Activated CD4-positive, alpha-beta memory T cell treated with anti-CD3 and anti-CD28 coated beads, Interleukin-2, amount 10 ng/mL, durations not matched to agents 7 days and 5 days (primary cell): ENCODE data around the gene ANXA10. TPM values are rescaled to one million over a fixed set of nuclear protein-coding genes. Genes with fewer than 3 reads are reported as not detected.
"Not testable (repeated sequence)": the region's sequence is repeated elsewhere in the genome, so short reads cannot be mapped to it uniquely, and the experiment has no call there.

ENCODE experiments used
- CTCF ChIA-PET: fragments of 350-600 bp; sonication (Branson Sonifier 250); formaldehyde crosslinking; loops from one replicate; lab custom pipeline; 2021; ENCODE audit warnings: antibody characterized with exemption, inconsistent platforms; lab: Charles Lee
- POLR2A ChIA-PET: fragments of 350-600 bp; sonication (Branson Sonifier 250); formaldehyde crosslinking; loops from one replicate; lab custom pipeline; 2021; ENCODE audit warnings: antibody characterized with exemption; lab: Charles Lee
- DNase-seq: peaks from one replicate; pipeline ENCODE4 v3.0.0-alpha.2; 2020
- H3K27ac Mint-ChIP-seq: one replicate; pipeline ENCODE4 v1.8.0; 2021; ENCODE audit warnings: mild to moderate bottlenecking, mixed read lengths
- H3K27me3 Mint-ChIP-seq: one replicate; pipeline ENCODE4 v1.8.0; 2021; ENCODE audit warnings: mixed read lengths
- H3K36me3 Mint-ChIP-seq: one replicate; pipeline ENCODE4 v1.8.0; 2021; ENCODE audit warnings: low read depth, mixed read lengths
- H3K4me1 Mint-ChIP-seq: one replicate; pipeline ENCODE4 v1.8.0; 2021; ENCODE audit warnings: mixed read lengths
- H3K4me3 Mint-ChIP-seq: one replicate; pipeline ENCODE4 v1.8.0; 2021; ENCODE audit warnings: mild to moderate bottlenecking, mixed read lengths
- H3K9me3 Mint-ChIP-seq: one replicate; pipeline ENCODE4 v1.8.0; 2021; ENCODE audit warnings: mixed read lengths
- total RNA-seq, 2 experiments: library from RNA; stranded (reverse); gene quantifications; one replicate each; pipeline ENCODE4 v1.2.3, GENCODE V29; 2021

ANXA10 gene
- total RNA-seq, 2 experiments from 2014 or later = not detected

- no peak overlapping the region for H3K27ac Mint-ChIP-seq
- no peak overlapping the region for H3K4me3 Mint-ChIP-seq
- no peaks in the 10 kb centered on the region for H3K9me3 Mint-ChIP-seq
- no peaks in the 10 kb centered on the region for H3K36me3 Mint-ChIP-seq
- H3K27me3 Mint-ChIP-seq = peaks cover 2% of the 10 kb centered on the region
- DNase-seq = no peak
- CTCF ChIA-PET = no interaction called here
- H3K4me1 Mint-ChIP-seq = peaks cover 9% of the 10 kb centered on the region
- POLR2A ChIA-PET = no interaction called here
These were observed 96.4 kb downstream of the ANXA10 start for GRCh38 chr4:168188754-168189153.

GRCh38 chr4:168197926-168198325, 105.6 kb downstream of the ANXA10 start:
- ChIA-PET CTCF (no interaction called here), POLR2A (no interaction called here)
- Mint-ChIP-seq H3K9me3 (peaks cover 9% of the 10 kb centered on the region), H3K27me3 (no peaks in the 10 kb centered on the region), H3K27ac (no peak overlapping the region), H3K4me3 (no peak overlapping the region), H3K4me1 (peaks cover 9% of the 10 kb centered on the region), H3K36me3 (peaks cover 6% of the 10 kb centered on the region)
- no peak for DNase-seq

GRCh38 chr4:168199260-168199957, 107.1 kb downstream of the ANXA10 start:
- no peak overlapping the region for H3K27ac Mint-ChIP-seq
- no peaks in the 10 kb centered on the region for H3K27me3 Mint-ChIP-seq
- ChIA-PET CTCF (interaction anchor here (1.2 kb wide), 1 partner anchor 19 kb away, joined by 5 read pairs; no protein-coding TSS in a partner anchor), POLR2A (no interaction called here)
- peaks cover 21% of the 10 kb centered on the region for H3K9me3 Mint-ChIP-seq
- H3K4me1 Mint-ChIP-seq = peaks cover 9% of the 10 kb centered on the region
- H3K36me3 Mint-ChIP-seq = peaks cover 9% of the 10 kb centered on the region
- peak; percentile 23 for DNase-seq
- H3K4me3 Mint-ChIP-seq = no peak overlapping the region

- H3K4me1 Mint-ChIP-seq = peaks cover 9% of the 10 kb centered on the region
- ChIA-PET POLR2A (no interaction called here), CTCF (no interaction called here)
- peaks cover 29% of the 10 kb centered on the region for H3K9me3 Mint-ChIP-seq
- H3K36me3 Mint-ChIP-seq = peaks cover 10% of the 10 kb centered on the region
- no peak overlapping the region for H3K4me3 Mint-ChIP-seq
- no peaks in the 10 kb centered on the region for H3K27me3 Mint-ChIP-seq
- no peak overlapping the region for H3K27ac Mint-ChIP-seq
- no peak for DNase-seq
These were observed 108.3 kb downstream of the ANXA10 start for GRCh38 chr4:168200685-168201084.

- Mint-ChIP-seq H3K9me3 (peaks cover 33% of the 10 kb centered on the region), H3K27ac (no peak overlapping the region), H3K36me3 (peaks cover 20% of the 10 kb centered on the region), H3K4me1 (peaks cover 9% of the 10 kb centered on the region), H3K27me3 (no peaks in the 10 kb centered on the region), H3K4me3 (no peak overlapping the region)
- ChIA-PET CTCF (no interaction called here), POLR2A (no interaction called here)
- no peak for DNase-seq
These were observed 111.0 kb downstream of the ANXA10 start for GRCh38 chr4:168203233-168203911.

- DNase-seq = no peak
- Mint-ChIP-seq H3K4me3 (no peak overlapping the region), H3K36me3 (peaks cover 45% of the 10 kb centered on the region), H3K4me1 (no peaks in the 10 kb centered on the region), H3K27me3 (no peaks in the 10 kb centered on the region), H3K9me3 (peaks cover 22% of the 10 kb centered on the region), H3K27ac (no peak overlapping the region)
- ChIA-PET POLR2A (no interaction called here), CTCF (no interaction called here)
These were observed 116.7 kb downstream of the ANXA10 start for GRCh38 chr4:168208957-168209614.

- Mint-ChIP-seq H3K36me3 (peaks cover 72% of the 10 kb centered on the region), H3K9me3 (peaks cover 15% of the 10 kb centered on the region), H3K4me1 (no peaks in the 10 kb centered on the region), H3K27ac (no peak overlapping the region), H3K27me3 (no peaks in the 10 kb centered on the region), H3K4me3 (no peak overlapping the region)
- ChIA-PET CTCF (no interaction called here), POLR2A (no interaction called here)
- no peak for DNase-seq
These were observed 120.3 kb downstream of the ANXA10 start for GRCh38 chr4:168212656-168213055.

- H3K27me3 Mint-ChIP-seq, DNase-seq, H3K4me3 Mint-ChIP-seq, CTCF ChIA-PET, POLR2A ChIA-PET, H3K4me1 Mint-ChIP-seq, H3K27ac Mint-ChIP-seq: not testable (repeated sequence)
- H3K36me3 Mint-ChIP-seq = peaks cover 76% of the 10 kb centered on the region
- H3K9me3 Mint-ChIP-seq = peaks cover 15% of the 10 kb centered on the region
These were observed 121.2 kb downstream of the ANXA10 start for GRCh38 chr4:168213511-168213910.

- H3K9me3 Mint-ChIP-seq = peaks cover 9% of the 10 kb centered on the region
- no peak overlapping the region for H3K4me3 Mint-ChIP-seq
- H3K36me3 Mint-ChIP-seq = peaks cover 89% of the 10 kb centered on the region
- no peak overlapping the region for H3K27ac Mint-ChIP-seq
- ChIA-PET POLR2A (no interaction called here), CTCF (no interaction called here)
- DNase-seq = no peak
- no peaks in the 10 kb centered on the region for H3K27me3 Mint-ChIP-seq
- peaks cover 8% of the 10 kb centered on the region for H3K4me1 Mint-ChIP-seq
These were observed 126.3 kb downstream of the ANXA10 start for GRCh38 chr4:168218645-168219044.

GRCh38 chr4:168220893-168221292, 128.6 kb downstream of the ANXA10 start:
- ChIA-PET CTCF (no interaction called here), POLR2A (no interaction called here)
- H3K27me3 Mint-ChIP-seq = no peaks in the 10 kb centered on the region
- H3K36me3 Mint-ChIP-seq = peaks cover 84% of the 10 kb centered on the region
- no peak overlapping the region for H3K4me3 Mint-ChIP-seq
- no peak overlapping the region for H3K27ac Mint-ChIP-seq
- peaks cover 8% of the 10 kb centered on the region for H3K4me1 Mint-ChIP-seq
- DNase-seq = no peak
- H3K9me3 Mint-ChIP-seq = no peaks in the 10 kb centered on the region

GRCh38 chr4:168221301-168221700, 129.0 kb downstream of the ANXA10 start:
- CTCF ChIA-PET = no interaction called here
- no peak for DNase-seq
- no peak overlapping the region for H3K27ac Mint-ChIP-seq
- H3K4me1 Mint-ChIP-seq = peaks cover 8% of the 10 kb centered on the region
- peaks cover 84% of the 10 kb centered on the region for H3K36me3 Mint-ChIP-seq
- no peaks in the 10 kb centered on the region for H3K27me3 Mint-ChIP-seq
- H3K4me3 Mint-ChIP-seq = no peak overlapping the region
- POLR2A ChIA-PET = no interaction called here
- no peaks in the 10 kb centered on the region for H3K9me3 Mint-ChIP-seq
